SK-N-SH treated with all-trans-retinoic acid at 6 μM for 48 hours (cell line): ENCODE results near the gene NOXA1.

Experiments used
- ATAC-seq: fragments of 200-7000 bp; cut with Tn5 transposase; 3 replicates; pipeline ENCODE4 v1.9.1; 2020; ENCODE audit warnings: mild to moderate bottlenecking, moderate library complexity
- BACH2 ChIP-seq: fragments of 250-450 bp; sonication (Bioruptor Pico); IDR thresholded peaks from 2 replicates; pipeline ENCODE4 v1.9.0; 2021; ENCODE audit warnings: mild to moderate bottlenecking, borderline replicate concordance
- ESRRG ChIP-seq: fragments of 250-450 bp; sonication (Bioruptor Pico); IDR thresholded peaks from 2 replicates; pipeline ENCODE4 v1.6.1; 2021; ENCODE audit warnings: mild to moderate bottlenecking
- OSR1 ChIP-seq: fragments of 250-450 bp; sonication (Bioruptor Pico); IDR thresholded peaks from 2 replicates; pipeline ENCODE4 v1.8.0; 2022; ENCODE audit warnings: moderate library complexity, mild to moderate bottlenecking, inconsistent platforms
- RARB ChIP-seq: fragments of 250-450 bp; sonication (Bioruptor Pico); IDR thresholded peaks from 2 replicates; pipeline ENCODE4 v1.8.0; 2021; ENCODE audit warnings: mild to moderate bottlenecking, moderate library complexity
- TCF4 ChIP-seq: fragments of 250-450 bp; sonication (Bioruptor Pico); IDR thresholded peaks from 2 replicates; pipeline ENCODE4 v1.8.0; 2021; ENCODE audit warnings: mild to moderate bottlenecking, moderate library complexity, borderline replicate concordance
- ZC3H10 ChIP-seq: fragments of 250-450 bp; sonication (Bioruptor Pico); IDR thresholded peaks from 2 replicates; pipeline ENCODE4 v1.5.1; 2021; ENCODE audit warnings: mild to moderate bottlenecking, moderate library complexity
- ZFP3 ChIP-seq: fragments of 250-450 bp; sonication (Bioruptor Pico); IDR thresholded peaks from 2 replicates; pipeline ENCODE4 v1.5.0; 2020; ENCODE audit warnings: mild to moderate bottlenecking, moderate library complexity
- ZFP30 ChIP-seq: fragments of 450-650 bp; formaldehyde crosslinking; IDR thresholded peaks from 2 replicates; pipeline ENCODE4 v1.5.0; 2022; ENCODE audit warnings: mild to moderate bottlenecking, moderate library complexity
- ZNF70 ChIP-seq: fragments of 450-650 bp; formaldehyde crosslinking; IDR thresholded peaks from 2 replicates; pipeline ENCODE4 v1.5.0; 2020; ENCODE audit warnings: mild to moderate bottlenecking, moderate library complexity
- ZNF8 ChIP-seq: fragments of 450-650 bp; formaldehyde crosslinking; IDR thresholded peaks from 2 replicates; pipeline ENCODE4 v1.5.0; 2020; ENCODE audit warnings: mild to moderate bottlenecking, moderate library complexity
- TF ChIP-seq, protein P1 (sequence below): fragments of 250-450 bp; sonication (Bioruptor Pico); IDR thresholded peaks from 2 replicates; pipeline ENCODE4 v1.8.0; 2020; ENCODE audit warnings: mild to moderate bottlenecking, moderate library complexity, borderline replicate concordance
- TF ChIP-seq, protein P2 (sequence below): fragments of 250-450 bp; sonication (Bioruptor Pico); IDR thresholded peaks from 2 replicates; pipeline ENCODE4 v1.5.0; 2020; ENCODE audit warnings: mild to moderate bottlenecking, moderate library complexity
- TF ChIP-seq, protein P3 (sequence below): fragments of 250-450 bp; sonication (Bioruptor Pico); IDR thresholded peaks from 2 replicates; pipeline ENCODE4 v1.5.1; 2020; ENCODE audit warnings: low read depth, mild to moderate bottlenecking, moderate library complexity
- TF ChIP-seq, protein P4 (sequence below): fragments of 250-450 bp; sonication (Bioruptor Pico); IDR thresholded peaks from 2 replicates; pipeline ENCODE4 v1.8.0; 2021; ENCODE audit warnings: low read depth, mild to moderate bottlenecking, moderate library complexity, borderline replicate concordance

NOXA1 gene

DNA sequence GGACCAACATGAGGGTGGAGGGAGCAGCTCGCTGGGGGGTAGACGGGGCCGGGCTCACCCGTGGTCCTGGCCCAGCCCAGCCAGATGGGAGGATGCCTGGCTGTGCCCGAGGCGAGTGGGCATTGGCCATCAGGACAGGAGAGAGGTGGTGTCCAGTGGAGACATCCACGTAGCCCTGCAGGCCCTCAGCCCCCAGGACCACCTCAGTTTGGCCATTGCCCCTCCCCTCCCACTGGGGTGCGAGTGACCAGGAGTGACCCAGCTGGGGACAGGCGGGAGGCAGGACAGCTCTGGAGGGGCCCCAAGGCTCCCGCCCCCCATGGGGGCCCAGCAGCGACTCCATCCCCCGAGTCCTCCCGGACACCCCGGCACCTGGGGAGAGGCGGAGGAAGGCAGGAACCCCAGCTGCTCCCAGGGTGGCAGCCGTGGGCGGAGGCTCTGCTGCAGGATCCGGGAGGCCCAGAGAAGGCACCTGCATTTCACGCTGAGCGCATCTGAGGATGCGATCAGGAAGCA lies 8.3 kb downstream of the NOXA1 start:
- ATAC-seq, result no peak
- TF ChIP-seq ZNF8 (CRISPR knock-in tag) (no peak), ZC3H10 (CRISPR knock-in tag) (no peak)
- TF ChIP-seq, protein P1, sequence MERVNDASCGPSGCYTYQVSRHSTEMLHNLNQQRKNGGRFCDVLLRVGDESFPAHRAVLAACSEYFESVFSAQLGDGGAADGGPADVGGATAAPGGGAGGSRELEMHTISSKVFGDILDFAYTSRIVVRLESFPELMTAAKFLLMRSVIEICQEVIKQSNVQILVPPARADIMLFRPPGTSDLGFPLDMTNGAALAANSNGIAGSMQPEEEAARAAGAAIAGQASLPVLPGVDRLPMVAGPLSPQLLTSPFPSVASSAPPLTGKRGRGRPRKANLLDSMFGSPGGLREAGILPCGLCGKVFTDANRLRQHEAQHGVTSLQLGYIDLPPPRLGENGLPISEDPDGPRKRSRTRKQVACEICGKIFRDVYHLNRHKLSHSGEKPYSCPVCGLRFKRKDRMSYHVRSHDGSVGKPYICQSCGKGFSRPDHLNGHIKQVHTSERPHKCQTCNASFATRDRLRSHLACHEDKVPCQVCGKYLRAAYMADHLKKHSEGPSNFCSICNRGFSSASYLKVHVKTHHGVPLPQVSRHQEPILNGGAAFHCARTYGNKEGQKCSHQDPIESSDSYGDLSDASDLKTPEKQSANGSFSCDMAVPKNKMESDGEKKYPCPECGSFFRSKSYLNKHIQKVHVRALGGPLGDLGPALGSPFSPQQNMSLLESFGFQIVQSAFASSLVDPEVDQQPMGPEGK, result no peak
- TF ChIP-seq, protein P2, sequence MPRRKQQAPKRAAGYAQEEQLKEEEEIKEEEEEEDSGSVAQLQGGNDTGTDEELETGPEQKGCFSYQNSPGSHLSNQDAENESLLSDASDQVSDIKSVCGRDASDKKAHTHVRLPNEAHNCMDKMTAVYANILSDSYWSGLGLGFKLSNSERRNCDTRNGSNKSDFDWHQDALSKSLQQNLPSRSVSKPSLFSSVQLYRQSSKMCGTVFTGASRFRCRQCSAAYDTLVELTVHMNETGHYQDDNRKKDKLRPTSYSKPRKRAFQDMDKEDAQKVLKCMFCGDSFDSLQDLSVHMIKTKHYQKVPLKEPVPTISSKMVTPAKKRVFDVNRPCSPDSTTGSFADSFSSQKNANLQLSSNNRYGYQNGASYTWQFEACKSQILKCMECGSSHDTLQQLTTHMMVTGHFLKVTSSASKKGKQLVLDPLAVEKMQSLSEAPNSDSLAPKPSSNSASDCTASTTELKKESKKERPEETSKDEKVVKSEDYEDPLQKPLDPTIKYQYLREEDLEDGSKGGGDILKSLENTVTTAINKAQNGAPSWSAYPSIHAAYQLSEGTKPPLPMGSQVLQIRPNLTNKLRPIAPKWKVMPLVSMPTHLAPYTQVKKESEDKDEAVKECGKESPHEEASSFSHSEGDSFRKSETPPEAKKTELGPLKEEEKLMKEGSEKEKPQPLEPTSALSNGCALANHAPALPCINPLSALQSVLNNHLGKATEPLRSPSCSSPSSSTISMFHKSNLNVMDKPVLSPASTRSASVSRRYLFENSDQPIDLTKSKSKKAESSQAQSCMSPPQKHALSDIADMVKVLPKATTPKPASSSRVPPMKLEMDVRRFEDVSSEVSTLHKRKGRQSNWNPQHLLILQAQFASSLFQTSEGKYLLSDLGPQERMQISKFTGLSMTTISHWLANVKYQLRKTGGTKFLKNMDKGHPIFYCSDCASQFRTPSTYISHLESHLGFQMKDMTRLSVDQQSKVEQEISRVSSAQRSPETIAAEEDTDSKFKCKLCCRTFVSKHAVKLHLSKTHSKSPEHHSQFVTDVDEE (CRISPR knock-in tag), result no peak
- TF ChIP-seq, all 23 proteins: peak for 0

DNA sequence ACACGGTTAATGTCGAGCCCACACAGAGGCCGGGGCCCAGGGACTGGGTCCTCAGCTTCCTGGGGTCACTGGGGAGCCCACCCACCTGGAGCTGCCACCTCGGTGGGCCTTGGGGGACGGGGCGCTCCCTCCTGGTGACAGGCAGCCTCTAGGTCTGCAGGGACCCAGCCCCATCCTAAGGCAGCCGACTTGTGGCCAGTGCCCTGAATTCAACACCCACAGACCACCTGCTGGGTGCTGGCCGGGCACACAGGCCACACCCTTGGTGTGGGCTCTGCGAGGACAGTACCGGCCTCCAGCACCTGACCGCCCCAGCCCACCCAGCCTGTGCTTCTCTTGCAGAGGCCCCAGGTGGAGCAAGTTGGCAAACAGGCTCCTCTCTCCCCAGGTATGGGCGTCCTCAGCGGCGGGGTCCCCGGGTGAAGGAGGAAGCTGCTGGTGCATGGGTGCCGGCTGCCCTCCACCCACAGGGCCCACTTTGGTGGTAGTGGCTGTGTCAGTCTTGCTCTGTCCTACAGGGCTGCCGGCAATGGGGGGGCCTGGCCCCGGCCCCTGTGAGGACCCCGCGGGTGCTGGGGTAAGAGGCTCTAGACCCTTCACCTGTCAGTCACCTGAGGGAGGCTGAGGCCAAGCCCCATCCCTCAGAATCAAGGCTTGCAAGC lies 9.6 kb downstream of the NOXA1 start:
- no peak for ATAC-seq
- TF ChIP-seq OSR1, result no peak
- TF ChIP-seq, protein P2 (CRISPR knock-in tag), result no peak

DNA sequence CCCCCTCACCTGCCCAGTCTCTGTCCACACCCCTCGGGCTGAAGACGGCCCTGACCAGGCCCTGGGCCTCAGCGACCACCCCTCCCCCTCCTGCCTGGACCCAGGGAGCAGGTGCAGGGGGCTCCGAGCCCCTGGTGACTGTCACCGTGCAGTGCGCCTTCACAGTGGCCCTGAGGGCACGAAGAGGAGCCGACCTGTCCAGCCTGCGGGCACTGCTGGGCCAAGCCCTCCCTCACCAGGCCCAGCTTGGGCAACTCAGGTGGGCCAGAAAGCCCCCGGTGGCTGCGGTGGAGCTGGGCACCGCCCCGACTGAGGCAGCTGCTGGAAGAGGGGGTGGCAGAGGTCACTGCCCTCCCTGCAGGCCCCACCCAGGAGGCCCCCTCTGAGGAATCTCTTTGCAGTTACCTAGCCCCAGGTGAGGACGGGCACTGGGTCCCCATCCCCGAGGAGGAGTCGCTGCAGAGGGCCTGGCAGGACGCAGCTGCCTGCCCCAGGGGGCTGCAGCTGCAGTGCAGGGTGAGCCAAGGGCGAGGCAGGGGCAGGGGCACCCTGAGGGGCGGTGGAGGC lies 10.2 kb downstream of the NOXA1 start:
- no peak for ATAC-seq
- TF ChIP-seq RARB (no peak), ZFP30 (CRISPR knock-in tag) (no peak), TCF4 (CRISPR knock-in tag) (no peak), ZNF8 (CRISPR knock-in tag) (no peak), ZFP3 (CRISPR knock-in tag) (no peak), BACH2 (no peak), ESRRG (CRISPR knock-in tag) (no peak), OSR1 (no peak), ZNF70 (CRISPR knock-in tag) (no peak)
- TF ChIP-seq, protein P2 (CRISPR knock-in tag), result no peak
- TF ChIP-seq, protein P3, sequence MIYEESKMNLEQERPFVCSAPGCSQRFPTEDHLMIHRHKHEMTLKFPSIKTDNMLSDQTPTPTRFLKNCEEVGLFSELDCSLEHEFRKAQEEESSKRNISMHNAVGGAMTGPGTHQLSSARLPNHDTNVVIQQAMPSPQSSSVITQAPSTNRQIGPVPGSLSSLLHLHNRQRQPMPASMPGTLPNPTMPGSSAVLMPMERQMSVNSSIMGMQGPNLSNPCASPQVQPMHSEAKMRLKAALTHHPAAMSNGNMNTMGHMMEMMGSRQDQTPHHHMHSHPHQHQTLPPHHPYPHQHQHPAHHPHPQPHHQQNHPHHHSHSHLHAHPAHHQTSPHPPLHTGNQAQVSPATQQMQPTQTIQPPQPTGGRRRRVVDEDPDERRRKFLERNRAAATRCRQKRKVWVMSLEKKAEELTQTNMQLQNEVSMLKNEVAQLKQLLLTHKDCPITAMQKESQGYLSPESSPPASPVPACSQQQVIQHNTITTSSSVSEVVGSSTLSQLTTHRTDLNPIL (CRISPR knock-in tag), result no peak
- TF ChIP-seq, protein P4, sequence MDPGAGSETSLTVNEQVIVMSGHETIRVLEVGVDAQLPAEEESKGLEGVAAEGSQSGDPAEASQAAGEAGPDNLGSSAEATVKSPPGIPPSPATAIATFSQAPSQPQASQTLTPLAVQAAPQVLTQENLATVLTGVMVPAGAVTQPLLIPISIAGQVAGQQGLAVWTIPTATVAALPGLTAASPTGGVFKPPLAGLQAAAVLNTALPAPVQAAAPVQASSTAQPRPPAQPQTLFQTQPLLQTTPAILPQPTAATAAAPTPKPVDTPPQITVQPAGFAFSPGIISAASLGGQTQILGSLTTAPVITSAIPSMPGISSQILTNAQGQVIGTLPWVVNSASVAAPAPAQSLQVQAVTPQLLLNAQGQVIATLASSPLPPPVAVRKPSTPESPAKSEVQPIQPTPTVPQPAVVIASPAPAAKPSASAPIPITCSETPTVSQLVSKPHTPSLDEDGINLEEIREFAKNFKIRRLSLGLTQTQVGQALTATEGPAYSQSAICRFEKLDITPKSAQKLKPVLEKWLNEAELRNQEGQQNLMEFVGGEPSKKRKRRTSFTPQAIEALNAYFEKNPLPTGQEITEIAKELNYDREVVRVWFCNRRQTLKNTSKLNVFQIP (CRISPR knock-in tag), result no peak
